ENCODE results near the gene CLDN10. TPM values are rescaled to one million over a fixed set of nuclear protein-coding genes. Genes with fewer than 3 reads are reported as not detected.

The CLDN10 gene
- total RNA-seq, 1 donor from 2014 or later: not detected

Other genes with a start within 250 kb of the CLDN10 start
- 0.11 and 0.39 TPM in 2 replicates for gene DZIP1, start 92.0 kb downstream of the CLDN10 start, total RNA-seq
- 31.6 and 33.5 TPM in 2 replicates for gene DNAJC3, start 124.4 kb downstream of the CLDN10 start, total RNA-seq